Stimulated activated CD8-positive, alpha-beta memory T cell treated with anti-CD3 and anti-CD28 coated beads, Interleukin-4, amount 100 ng/mL, for 24 hours (primary cell): ENCODE results near the gene NOB1.

Experiments used
- DNase-seq: peaks from one replicate; pipeline ENCODE4 v3.0.0-alpha.2; 2020; ENCODE audit warnings: low read depth

The NOB1 gene

GRCh38 chr16:69721441-69721957 lies 33.2 kb downstream of the NOB1 start:
- no peak for DNase-seq

GRCh38 chr16:69720822-69721430 lies 33.8 kb downstream of the NOB1 start:
- DNase-seq, result no peak

GRCh38 chr16:69718111-69718764 lies 36.5 kb downstream of the NOB1 start:
- DNase-seq, result no peak

GRCh38 chr16:69717066-69717465 lies 37.7 kb downstream of the NOB1 start:
- DNase-seq, result no peak

- DNase-seq, result no peak
Observed at GRCh38 chr16:69712914-69713581, 41.7 kb downstream of the NOB1 start.

GRCh38 chr16:69712277-69712676 lies 42.4 kb downstream of the NOB1 start:
- no peak for DNase-seq

- no peak for DNase-seq
Observed at GRCh38 chr16:69711115-69711740, 43.5 kb downstream of the NOB1 start.

- no peak for DNase-seq
Observed at GRCh38 chr16:69709456-69710084, 45.2 kb downstream of the NOB1 start.

GRCh38 chr16:69707920-69708683 lies 46.6 kb downstream of the NOB1 start:
- no peak for DNase-seq

- DNase-seq, result no peak
Observed at GRCh38 chr16:69706975-69707340, 47.8 kb downstream of the NOB1 start.

- no peak for DNase-seq
Observed at GRCh38 chr16:69706256-69706974, 48.3 kb downstream of the NOB1 start.

GRCh38 chr16:69703638-69704037 lies 51.1 kb downstream of the NOB1 start:
- DNase-seq, result no peak

- no peak for DNase-seq
Observed at GRCh38 chr16:69701866-69702265, 52.9 kb downstream of the NOB1 start.

- no peak for DNase-seq
Observed at GRCh38 chr16:69701452-69701851, 53.3 kb downstream of the NOB1 start.

GRCh38 chr16:69699915-69700314 lies 54.8 kb downstream of the NOB1 start:
- no peak for DNase-seq

- DNase-seq, result no peak
Observed at GRCh38 chr16:69698404-69698803, 56.3 kb downstream of the NOB1 start.

GRCh38 chr16:69693916-69694315 lies 60.8 kb downstream of the NOB1 start:
- DNase-seq, result no peak

- DNase-seq, result no peak
Observed at GRCh38 chr16:69691980-69692911, 62.5 kb downstream of the NOB1 start.
